ENCODE results near the gene PYGO2. TPM values are rescaled to one million over a fixed set of nuclear protein-coding genes. Genes with fewer than 3 reads are reported as not detected.

Gene PYGO2
- total and polyA plus RNA-seq, 2 donors from 2014 or later, result 26.9 to 32.8 TPM

- Histone ChIP-seq H3K4me1 (ENCODE audit: control insufficient read depth in 2 of 3, insufficient read depth in 2 of 3, low read depth in 1 of 3, low read length in 3 of 3) (peaks cover 7 to 30% (median 24%) of the 10 kb centered on the region in 3 donors), H3K36me3 (ENCODE audit: control insufficient read depth in 2 of 3, insufficient read depth in 3 of 3, low read length in 3 of 3) (peaks cover 0 to 8% (median 6%) of the 10 kb centered on the region in 3 donors), H3K9me3 (ENCODE audit: control insufficient read depth in 2 of 3, insufficient read depth in 1 of 3, low read length in 3 of 3) (no peaks in the 10 kb centered on the region), H3K27ac (ENCODE audit: low read depth in 2 of 2, low read length in 2 of 2) (peak overlapping the region; percentile 96 to 98), H3K9ac (ENCODE audit: low read length in 3 of 3) (peak overlapping the region in 2 of 3 donors; percentile 73 to 83), H3K27me3 (ENCODE audit: control insufficient read depth, insufficient read depth, low read length) (no peaks in the 10 kb centered on the region), H3K4me3 (ENCODE audit: low read length in 3 of 3) (peak overlapping the region; percentile 27 to 83 (median 70))
- FAIRE-seq (no peak), DNase-seq (peak; percentile 61 to 94 (median 78))
- intact Hi-C loops (cut with DNase I), result no loop called here
- TF ChIP-seq, protein P1, sequence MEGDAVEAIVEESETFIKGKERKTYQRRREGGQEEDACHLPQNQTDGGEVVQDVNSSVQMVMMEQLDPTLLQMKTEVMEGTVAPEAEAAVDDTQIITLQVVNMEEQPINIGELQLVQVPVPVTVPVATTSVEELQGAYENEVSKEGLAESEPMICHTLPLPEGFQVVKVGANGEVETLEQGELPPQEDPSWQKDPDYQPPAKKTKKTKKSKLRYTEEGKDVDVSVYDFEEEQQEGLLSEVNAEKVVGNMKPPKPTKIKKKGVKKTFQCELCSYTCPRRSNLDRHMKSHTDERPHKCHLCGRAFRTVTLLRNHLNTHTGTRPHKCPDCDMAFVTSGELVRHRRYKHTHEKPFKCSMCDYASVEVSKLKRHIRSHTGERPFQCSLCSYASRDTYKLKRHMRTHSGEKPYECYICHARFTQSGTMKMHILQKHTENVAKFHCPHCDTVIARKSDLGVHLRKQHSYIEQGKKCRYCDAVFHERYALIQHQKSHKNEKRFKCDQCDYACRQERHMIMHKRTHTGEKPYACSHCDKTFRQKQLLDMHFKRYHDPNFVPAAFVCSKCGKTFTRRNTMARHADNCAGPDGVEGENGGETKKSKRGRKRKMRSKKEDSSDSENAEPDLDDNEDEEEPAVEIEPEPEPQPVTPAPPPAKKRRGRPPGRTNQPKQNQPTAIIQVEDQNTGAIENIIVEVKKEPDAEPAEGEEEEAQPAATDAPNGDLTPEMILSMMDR (IDR thresholded peaks at IDR 0.05; ENCODE audit: borderline replicate concordance, extremely low read depth, insufficient read depth), result no peak
Measured at GRCh38 chr1:154972517-154973343, 11.1 kb upstream of the PYGO2 start.

GRCh38 chr1:154972213-154972516 is 10.6 kb upstream of the PYGO2 start:
- Histone ChIP-seq H3K27me3 (ENCODE audit: control insufficient read depth, insufficient read depth, low read length) (no peaks in the 10 kb centered on the region), H3K36me3 (ENCODE audit: control insufficient read depth in 2 of 3, insufficient read depth in 3 of 3, low read length in 3 of 3) (peaks cover 0 to 11% (median 11%) of the 10 kb centered on the region in 3 donors), H3K9ac (ENCODE audit: low read length in 3 of 3) (peak overlapping the region in 1 of 3 donors; percentile 83), H3K4me1 (ENCODE audit: control insufficient read depth in 2 of 3, insufficient read depth in 2 of 3, low read depth in 1 of 3, low read length in 3 of 3) (peaks cover 7 to 30% (median 24%) of the 10 kb centered on the region in 3 donors), H3K27ac (ENCODE audit: low read depth in 2 of 2, low read length in 2 of 2) (peak overlapping the region; percentile 96 to 98), H3K4me3 (ENCODE audit: low read length in 3 of 3) (peak overlapping the region in 2 of 3 donors; percentile 44 to 83), H3K9me3 (ENCODE audit: control insufficient read depth in 2 of 3, insufficient read depth in 1 of 3, low read length in 3 of 3) (no peaks in the 10 kb centered on the region)
- intact Hi-C loops (cut with DNase I), result no loop called here
- TF ChIP-seq, protein P1 (IDR thresholded peaks at IDR 0.05; ENCODE audit: borderline replicate concordance, extremely low read depth, insufficient read depth), result no peak
- no peak for FAIRE-seq
- no peak for DNase-seq

- Histone ChIP-seq H3K27ac (ENCODE audit: low read depth in 2 of 2, low read length in 2 of 2) (peak overlapping the region; percentile 95 to 98), H3K4me3 (ENCODE audit: low read length in 3 of 3) (peak overlapping the region; percentile 4 to 42 (median 42)), H3K36me3 (ENCODE audit: control insufficient read depth in 2 of 3, insufficient read depth in 3 of 3, low read length in 3 of 3) (peaks cover 0 to 18% (median 17%) of the 10 kb centered on the region in 3 donors), H3K9me3 (ENCODE audit: control insufficient read depth in 2 of 3, insufficient read depth in 1 of 3, low read length in 3 of 3) (no peaks in the 10 kb centered on the region), H3K27me3 (ENCODE audit: control insufficient read depth, insufficient read depth, low read length) (no peaks in the 10 kb centered on the region), H3K9ac (ENCODE audit: low read length in 3 of 3) (peak overlapping the region in 2 of 3 donors; percentile 52 to 78), H3K4me1 (ENCODE audit: control insufficient read depth in 2 of 3, insufficient read depth in 2 of 3, low read depth in 1 of 3, low read length in 3 of 3) (peaks cover 7 to 28% (median 24%) of the 10 kb centered on the region in 3 donors)
- DNase-seq (peak in 2 of 5 donors; percentile 52 to 57), FAIRE-seq (no peak)
- intact Hi-C loops (cut with DNase I), result no loop called here
- TF ChIP-seq, protein P1 (IDR thresholded peaks at IDR 0.05; ENCODE audit: borderline replicate concordance, extremely low read depth, insufficient read depth), result no peak
Measured at GRCh38 chr1:154971341-154971998, 9.9 kb upstream of the PYGO2 start.

Data from kidney (tissue), 14 donors.